ENCODE data around the gene ZNF408.
A peak's percentile ranks its signal among the peaks of the same experiment; 100 is the strongest.
"Not testable (repeated sequence)": the region's sequence is repeated elsewhere in the genome, so short reads cannot be mapped to it uniquely, and the experiment has no call there.

Gene ZNF408

GRCh38 chr11:46700241-46701077 lies at the start of gene ZNF408, which contains the start of gene ARHGAP1:
ZNF408 (plus strand) TSS chr11:46701031; CDS start chr11:46701048, 17 bp downstream.
ARHGAP1 (minus strand) TSS chr11:46700619; CDS start chr11:46696107, 4,512 bp downstream.
- DNase-seq = peak; percentile 92 to 98 (median 96)

GRCh38 chr11:46655631-46656030 lies 45.2 kb upstream of the ZNF408 start:
- DNase-seq = no peak

DNA sequence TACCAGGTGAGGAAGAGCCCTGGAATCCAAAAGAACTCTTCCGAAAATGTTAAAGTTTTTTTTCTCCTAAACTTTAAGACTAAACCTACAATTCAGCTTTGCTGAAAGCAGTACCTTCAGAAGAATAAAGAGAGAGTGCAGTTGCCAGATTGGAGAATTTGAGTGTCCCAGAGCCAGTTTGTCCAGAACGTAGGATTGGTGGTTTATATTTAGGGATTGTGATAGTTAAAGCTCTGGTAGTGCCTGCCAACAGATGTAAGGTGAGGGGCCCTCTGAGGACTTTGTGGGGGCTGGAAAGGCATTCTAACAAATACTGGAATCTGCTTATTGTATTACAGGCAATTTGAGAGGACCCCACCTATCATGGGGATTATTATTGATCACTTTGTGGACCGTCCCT lies 43.6 kb upstream of the ZNF408 start:
- no peak for DNase-seq

DNA sequence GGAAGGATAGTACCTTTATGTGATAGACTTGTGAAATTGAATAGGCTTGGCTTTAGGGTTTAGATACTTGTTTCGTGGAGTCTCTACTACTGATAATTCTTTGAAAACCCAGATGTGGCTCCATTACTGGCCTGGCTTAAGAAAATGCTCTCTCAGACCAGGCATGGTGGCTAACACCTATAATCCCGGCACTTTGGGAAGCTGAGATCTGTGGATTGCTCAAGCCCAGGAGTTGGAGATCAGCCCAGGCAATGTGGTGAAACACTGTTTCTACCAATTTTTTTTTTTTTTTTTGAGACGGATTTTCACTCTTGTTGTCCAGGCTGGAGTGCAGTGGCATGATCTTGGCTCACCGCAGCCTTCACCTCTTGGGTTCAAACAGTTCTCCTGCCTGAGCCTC lies 42.6 kb upstream of the ZNF408 start:
- no peak for DNase-seq

- no peak for DNase-seq
Observed at GRCh38 chr11:46659908-46660307, 40.9 kb upstream of the ZNF408 start.

GRCh38 chr11:46661836-46662235 lies 39.0 kb upstream of the ZNF408 start:
- DNase-seq = no peak

GRCh38 chr11:46662366-46662765 lies 38.5 kb upstream of the ZNF408 start:
- DNase-seq = no peak

- DNase-seq = no peak
Observed at GRCh38 chr11:46663277-46663940, 37.4 kb upstream of the ZNF408 start.

DNA sequence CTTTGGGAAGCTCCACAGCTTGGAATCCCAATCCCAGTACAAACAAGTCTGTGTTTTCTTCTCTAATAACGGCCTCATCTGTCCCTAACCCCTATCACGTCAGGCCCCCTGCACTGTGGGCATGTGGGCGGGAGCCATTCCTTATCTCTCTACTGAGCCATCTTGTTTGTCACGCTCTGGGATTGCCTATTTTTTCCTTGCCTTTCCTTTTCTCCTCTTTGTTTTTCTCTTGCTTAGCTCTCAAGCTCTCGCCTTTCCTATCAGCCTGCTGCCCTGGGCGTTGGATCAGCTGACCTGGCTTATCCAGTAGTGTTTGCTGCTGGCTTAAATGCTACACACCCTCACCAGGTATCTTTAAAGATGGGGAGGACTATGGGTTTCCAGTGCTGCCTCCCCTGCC lies 36.2 kb upstream of the ZNF408 start:
- DNase-seq = no peak

GRCh38 chr11:46665356-46665755 lies 35.5 kb upstream of the ZNF408 start:
- no peak for DNase-seq

DNA sequence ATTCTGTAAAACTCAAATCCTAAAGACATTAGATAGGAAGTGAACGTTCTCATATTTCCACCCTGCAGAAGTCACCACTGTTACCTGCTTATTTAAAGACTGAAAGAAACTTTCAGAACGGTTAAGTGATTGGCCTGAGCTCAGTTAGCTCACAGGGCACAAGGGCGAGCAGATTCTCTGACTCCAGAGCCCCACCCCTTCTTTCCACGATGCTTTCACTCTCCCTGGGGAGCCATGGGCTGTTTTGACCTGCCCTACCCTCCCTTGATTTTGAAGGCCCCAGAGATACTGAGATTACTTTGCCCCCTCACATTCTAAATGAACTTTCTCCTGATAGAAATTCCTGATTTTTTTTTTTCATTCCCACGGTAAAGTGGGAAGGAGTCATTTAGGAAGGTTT lies 34.3 kb upstream of the ZNF408 start:
- no peak for DNase-seq

DNA sequence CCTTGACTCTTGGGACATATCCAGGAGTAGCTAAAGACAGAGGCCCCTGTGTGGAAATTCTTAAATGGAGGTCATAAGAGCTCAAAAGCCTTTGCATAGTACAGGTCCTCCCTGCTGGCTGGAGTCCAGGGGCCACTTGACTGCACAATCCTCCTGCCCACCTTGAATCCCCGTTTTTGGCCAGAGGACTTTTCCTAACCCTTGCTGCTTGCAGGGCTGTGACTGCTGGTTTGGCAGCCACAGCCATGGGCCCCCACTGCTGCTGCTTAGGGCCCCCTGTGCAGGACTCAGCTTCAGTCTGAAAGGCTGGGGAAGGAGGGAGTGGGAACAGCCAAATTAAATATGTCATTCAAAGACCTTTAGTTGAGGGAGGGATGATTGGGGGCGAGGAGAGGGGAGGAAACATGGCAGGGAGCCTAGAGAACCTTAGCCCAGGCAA lies 33.8 kb upstream of the ZNF408 start:
- no peak for DNase-seq

DNA sequence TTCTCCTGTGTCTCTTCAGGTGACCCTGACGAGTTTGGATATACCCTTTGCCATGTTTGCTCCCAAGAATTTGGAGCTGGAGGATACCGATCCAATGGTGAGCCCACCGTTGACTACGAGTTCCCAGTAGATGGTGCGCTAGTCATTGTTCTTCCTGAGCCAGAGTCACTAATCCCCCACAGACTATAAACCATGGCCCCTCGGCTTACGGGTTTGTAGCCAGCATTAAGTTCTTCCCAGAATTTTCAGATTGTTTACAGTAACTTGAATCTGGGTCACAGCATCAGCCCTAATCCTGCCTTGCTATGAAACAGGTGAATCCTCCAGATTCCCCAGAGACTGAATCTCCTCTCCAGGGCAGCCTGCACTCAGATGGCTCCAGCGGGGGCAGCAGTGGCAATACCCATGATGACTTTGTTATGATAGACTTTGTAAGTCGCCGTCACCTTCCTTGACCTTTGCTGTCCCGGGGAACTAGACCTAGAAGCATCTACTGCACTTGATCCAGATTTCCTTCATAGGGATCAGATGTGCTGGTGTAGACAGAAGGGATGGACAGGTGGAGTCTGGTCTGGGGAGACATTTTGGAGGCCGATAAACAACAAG lies 32.2 kb upstream of the ZNF408 start:
- DNase-seq = no peak

DNA sequence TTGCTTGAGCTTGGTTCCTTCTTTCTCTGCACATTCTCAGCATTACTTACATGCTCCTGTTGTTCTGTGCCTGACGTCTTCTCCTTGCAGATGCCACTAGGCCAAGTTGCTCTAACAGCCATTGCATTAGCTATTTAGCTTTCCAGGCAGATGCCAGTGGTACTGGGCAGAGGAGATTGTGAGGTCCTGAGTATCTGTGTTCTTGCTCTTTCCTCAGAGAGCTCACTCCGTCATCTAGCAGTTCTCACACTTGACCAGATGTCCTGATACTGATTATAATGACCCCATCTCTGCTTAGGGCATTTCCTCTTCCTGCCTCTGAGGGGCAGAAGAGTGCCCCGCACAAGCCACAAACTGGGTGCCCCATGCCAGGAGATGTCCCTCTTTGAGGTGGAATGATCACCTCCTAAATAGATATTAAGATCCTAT lies 31.1 kb upstream of the ZNF408 start:
- no peak for DNase-seq

- not testable (repeated sequence) for DNase-seq
Observed at GRCh38 chr11:46670521-46670920, 30.3 kb upstream of the ZNF408 start.

DNA sequence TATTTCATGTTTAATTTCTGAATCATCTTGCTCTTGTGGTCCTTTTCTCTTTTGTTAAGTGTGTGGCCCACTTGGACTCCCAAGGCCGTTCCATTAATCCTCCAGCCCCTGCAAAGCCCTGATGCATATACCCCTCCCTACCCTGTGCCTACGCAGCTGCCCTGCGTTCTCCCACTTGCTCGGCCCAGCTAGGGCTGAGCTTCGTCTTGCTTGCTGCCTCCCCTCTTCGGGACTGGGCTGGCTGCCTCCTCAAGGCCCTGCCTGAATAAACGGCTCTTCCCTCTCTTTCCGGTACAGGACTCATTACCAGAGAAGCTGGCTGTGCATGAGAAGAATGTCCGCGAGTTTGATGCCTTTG lies 28.9 kb upstream of the ZNF408 start:
- DNase-seq = no peak

GRCh38 chr11:46672381-46672839 lies 28.4 kb upstream of the ZNF408 start:
- DNase-seq = no peak

GRCh38 chr11:46673713-46674462 lies 26.9 kb upstream of the ZNF408 start:
- no peak for DNase-seq

DNA sequence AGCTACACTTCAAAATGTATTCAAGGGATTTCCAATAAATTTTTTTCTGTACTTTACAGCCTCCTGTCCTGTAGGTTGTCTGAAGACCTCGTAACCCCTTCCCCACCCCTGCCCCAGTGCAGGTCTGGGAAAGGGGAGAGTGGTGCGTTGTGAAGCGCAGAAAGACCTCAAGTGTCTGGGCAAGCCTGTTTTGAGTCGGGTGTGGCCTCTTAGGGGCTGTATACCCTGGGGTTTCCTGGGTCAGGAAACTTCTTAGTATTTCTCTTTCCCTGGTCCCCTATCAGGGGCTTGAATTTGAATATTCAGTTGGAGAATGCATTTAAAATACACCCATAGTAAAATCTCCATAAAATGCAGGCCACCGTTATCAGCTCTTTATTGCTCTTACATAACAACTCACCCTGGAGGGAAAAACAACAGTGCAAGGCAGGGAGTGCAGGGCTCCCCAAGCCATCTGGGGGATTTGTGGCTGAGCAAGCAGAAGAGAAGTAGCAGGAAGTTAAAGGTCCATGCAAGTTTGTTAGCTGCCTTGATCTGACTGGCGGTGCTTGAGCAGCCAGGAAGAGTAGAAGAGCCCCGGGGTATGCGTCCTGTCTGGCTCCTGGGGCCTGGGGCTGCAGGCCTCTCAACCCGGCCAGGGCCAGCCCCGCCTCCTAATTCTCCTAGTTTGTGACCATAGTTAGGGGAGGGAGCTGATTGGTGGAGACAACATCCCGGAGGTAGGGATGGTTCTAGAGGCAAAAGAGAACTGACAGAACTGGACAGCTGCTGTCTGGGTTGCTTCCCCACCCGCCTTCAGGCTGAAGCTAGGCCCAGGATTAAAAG lies 26.2 kb upstream of the ZNF408 start:
- DNase-seq = no peak

GRCh38 chr11:46675288-46675851 lies 25.5 kb upstream of the ZNF408 start:
- no peak for DNase-seq

- no peak for DNase-seq
Observed at GRCh38 chr11:46675949-46676348, 24.9 kb upstream of the ZNF408 start.
